H1 (cell line): ENCODE data around the gene CD47. TPM values are rescaled to one million over a fixed set of nuclear protein-coding genes. Genes with fewer than 3 reads are reported as not detected.

Source experiments
- CTCF ChIA-PET: fragments of 300-600 bp; sonication (Branson Sonifier 250); formaldehyde crosslinking; loops from one replicate; lab custom pipeline; 2021; ENCODE audit not compliant: partially characterized antibody; lab: Charles Lee
- POLR2A ChIA-PET: fragments of 300-600 bp; sonication (Branson Sonifier 250); formaldehyde crosslinking; loops from one replicate; lab custom pipeline; 2021; ENCODE audit warnings: inconsistent platforms; ENCODE audit not compliant: partially characterized antibody; lab: Charles Lee
- DNase-seq, 2 experiments: peaks; one replicate each; pipeline versions ENCODE4 v3.0.0 to v3.0.0-alpha.2; 2010 to 2022; ENCODE audit warnings: low spot score in 2 of 2, low read depth in 1 of 2, mixed read lengths in 1 of 2
- FAIRE-seq: peaks from 2 replicates; lab custom pipeline; 2011; peaks lifted over from hg19 to GRCh38; lab: Jason Lieb, UNC
- H2AFZ ChIP-seq: 2 replicates; pipeline ENCODE4 v1.8.1; 2012; ENCODE audit warnings: low read length, inconsistent platforms
- H2AK5ac ChIP-seq: 2 replicates; pipeline ENCODE4 v1.6.1; 2013; ENCODE audit warnings: low read depth, low read length
- H2BK120ac ChIP-seq: replicated peaks from 2 replicates; pipeline ENCODE3; 2013; ENCODE audit warnings: low read depth, low read length, inconsistent platforms
- H2BK12ac ChIP-seq: 2 replicates; pipeline ENCODE4 v1.6.1; 2013; ENCODE audit warnings: low read depth, low read length
- H2BK15ac ChIP-seq: 2 replicates; pipeline ENCODE4 v1.6.1; 2013; ENCODE audit warnings: low read length
- H2BK20ac ChIP-seq: 2 replicates; pipeline ENCODE4 v1.6.1; 2013; ENCODE audit warnings: low read length
- H2BK5ac ChIP-seq: 2 replicates; pipeline ENCODE4 v1.6.1; 2013; ENCODE audit warnings: low read depth, low read length
- H3K14ac ChIP-seq: 2 replicates; pipeline ENCODE4 v1.6.1; 2013; ENCODE audit warnings: inconsistent platforms; ENCODE audit not compliant: insufficient read length
- H3K18ac ChIP-seq: 2 replicates; pipeline ENCODE4 v1.6.1; 2013; ENCODE audit warnings: low read length; ENCODE audit errors: extremely low read depth
- H3K23ac ChIP-seq: 2 replicates; pipeline ENCODE4 v1.6.1; 2013; ENCODE audit warnings: inconsistent platforms; ENCODE audit not compliant: insufficient read length
- H3K23me2 ChIP-seq: 2 replicates; pipeline ENCODE4 v1.6.1; 2013; ENCODE audit warnings: low read depth, low read length
- H3K27ac ChIP-seq: 2 replicates; pipeline ENCODE4 v1.6.1; 2011; ENCODE audit warnings: low read depth, low read length, inconsistent platforms
- H3K27me3 ChIP-seq, 4 experiments: replicated peaks in 1 of 4; 1 replicate in 1 of 4; 2 replicates in 3 of 4; pipeline versions ENCODE4 v1.6.1 to v1.8.1; 2011 to 2013; ENCODE audit warnings: low read length in 3 of 4, mild to moderate bottlenecking in 3 of 4, inconsistent platforms in 2 of 4, mixed read lengths in 2 of 4, moderate library complexity in 1 of 4; ENCODE audit not compliant: control insufficient read depth in 3 of 4, insufficient read depth in 3 of 4; ENCODE audit errors: extremely low read depth in 1 of 4
- H3K36me3 ChIP-seq, 4 experiments: 2 replicates each; pipeline versions ENCODE4 v1.6.1 to v1.8.1; 2011 to 2013; ENCODE audit warnings: mild to moderate bottlenecking in 4 of 4, low read length in 3 of 4, moderate library complexity in 2 of 4, control low read depth in 1 of 4, inconsistent platforms in 1 of 4; ENCODE audit not compliant: insufficient read depth in 4 of 4, control insufficient read depth in 2 of 4
- H3K4ac ChIP-seq: replicated peaks from 2 replicates; pipeline ENCODE3; 2013; ENCODE audit warnings: low read length, low read depth, mixed read lengths, inconsistent platforms; ENCODE audit not compliant: insufficient read length
- H3K4me1 ChIP-seq, 4 experiments: replicated peaks in 1 of 4; 1 replicate in 1 of 4; 2 replicates in 3 of 4; pipeline versions ENCODE4 v1.6.1 to v1.8.1; 2011 to 2013; ENCODE audit warnings: low read length in 3 of 4, inconsistent platforms in 2 of 4, mixed read lengths in 1 of 4; ENCODE audit not compliant: insufficient read depth in 4 of 4, control insufficient read depth in 3 of 4
- H3K4me2 ChIP-seq, 2 experiments: 2 replicates each; pipeline versions ENCODE4 v1.6.1 to v1.8.1; 2011 to 2013; ENCODE audit warnings: low read depth in 2 of 2, low read length in 2 of 2, control low read depth in 1 of 2, inconsistent platforms in 1 of 2, mild to moderate bottlenecking in 1 of 2; ENCODE audit not compliant: insufficient read depth in 1 of 2
- H3K4me3 ChIP-seq, 4 experiments: fragments of 200-600, 300-600 bp in 1 of 4; sonication (generic), shearing (Covaris generic), sonication (Bioruptor Twin) in 1 of 4; 2 replicates each; pipeline versions ENCODE4 v1.5.1 to v1.8.1; 2011 to 2016; ENCODE audit warnings: low read length in 4 of 4, low read depth in 3 of 4, control low read depth in 2 of 4, inconsistent platforms in 2 of 4, mild to moderate bottlenecking in 2 of 4, mixed read lengths in 1 of 4, moderate library complexity in 1 of 4; ENCODE audit not compliant: insufficient read depth in 2 of 4; ENCODE audit errors: extremely low read depth in 1 of 4
- H3K56ac ChIP-seq: replicated peaks from 2 replicates; pipeline ENCODE3; 2013; ENCODE audit warnings: low read depth, mild to moderate bottlenecking, mixed read lengths, low read length, inconsistent platforms; ENCODE audit not compliant: insufficient read length
- H3K79me1 ChIP-seq: 2 replicates; pipeline ENCODE4 v1.6.1; 2013; ENCODE audit warnings: low read depth, low read length, control low read depth
- H3K79me2 ChIP-seq, 2 experiments: 2 replicates each; pipeline versions ENCODE4 v1.6.1 to v1.8.1; 2012 to 2013; ENCODE audit warnings: low read length in 2 of 2, mild to moderate bottlenecking in 2 of 2, inconsistent platforms in 1 of 2; ENCODE audit not compliant: insufficient read depth in 2 of 2, control insufficient read depth in 1 of 2
- H3K9ac ChIP-seq, 4 experiments: replicated peaks in 1 of 4; 1 replicate in 1 of 4; 2 replicates in 3 of 4; pipeline versions ENCODE4 v1.6.1 to v1.8.1; 2011 to 2013; ENCODE audit warnings: low read depth in 3 of 4, low read length in 3 of 4, control low read depth in 2 of 4, mild to moderate bottlenecking in 2 of 4, moderate library complexity in 2 of 4, inconsistent platforms in 1 of 4; ENCODE audit errors: extremely low read depth in 1 of 4
- H3K9me3 ChIP-seq, 2 experiments: 2 replicates each; pipeline versions ENCODE4 v1.6.1 to v1.8.1; 2012 to 2013; ENCODE audit warnings: mild to moderate bottlenecking in 2 of 2, moderate library complexity in 2 of 2, control low read depth in 1 of 2, inconsistent platforms in 1 of 2, low read depth in 1 of 2, low read length in 1 of 2, mixed read lengths in 1 of 2; ENCODE audit not compliant: insufficient read depth in 2 of 2
- H4K20me1 ChIP-seq, 2 experiments: replicated peaks in 1 of 2; 2 replicates each; pipeline versions ENCODE3 to v1.8.1; 2011 to 2013; ENCODE audit warnings: inconsistent platforms in 2 of 2, low read length in 2 of 2, mild to moderate bottlenecking in 1 of 2; ENCODE audit not compliant: insufficient read depth in 2 of 2, control insufficient read depth in 1 of 2
- H4K5ac ChIP-seq: 2 replicates; pipeline ENCODE4 v1.6.1; 2013; ENCODE audit warnings: low read length, low read depth, mixed read lengths, inconsistent platforms; ENCODE audit not compliant: insufficient read length
- H4K8ac ChIP-seq: 2 replicates; pipeline ENCODE4 v1.8.0; 2013; ENCODE audit warnings: mild to moderate bottlenecking, moderate library complexity, low read length, inconsistent platforms; ENCODE audit not compliant: insufficient read depth; ENCODE audit errors: extremely low read depth
- H4K91ac ChIP-seq: replicated peaks from 2 replicates; pipeline ENCODE3; 2013; ENCODE audit warnings: low read length, mixed read lengths, inconsistent platforms; ENCODE audit not compliant: insufficient read length
- CBX5 ChIP-seq: fragments of 300-800, 300-1000 bp; sonication (generic); IDR thresholded peaks from 2 replicates; pipeline ENCODE4 v1.7.1; 2016; ENCODE audit warnings: antibody characterized with exemption, low read length, low read depth
- CEBPB ChIP-seq: IDR thresholded peaks from 2 replicates; pipeline ENCODE4 v1.6.1; 2012; ENCODE audit warnings: low read depth, low read length
- CTBP2 ChIP-seq: IDR thresholded peaks from 2 replicates; pipeline ENCODE4 v1.7.0; 2011; ENCODE audit warnings: borderline replicate concordance, mild to moderate bottlenecking, moderate library complexity, mixed read lengths, low read length; ENCODE audit not compliant: insufficient read depth, insufficient read length
- JUN ChIP-seq: IDR thresholded peaks from 2 replicates; pipeline ENCODE4 v1.6.1; 2011; ENCODE audit warnings: low read depth, mild to moderate bottlenecking, improper control_type of control experiment, low read length
- JUND ChIP-seq: IDR thresholded peaks from 2 replicates; pipeline ENCODE4 v1.6.1; 2011; ENCODE audit warnings: mild to moderate bottlenecking, improper control_type of control experiment, low read length
- NANOG ChIP-seq: IDR thresholded peaks from 2 replicates; pipeline ENCODE4 v1.6.1; 2011; ENCODE audit warnings: low read length, low read depth, mild to moderate bottlenecking, inconsistent platforms; ENCODE audit not compliant: insufficient read depth, poor library complexity, severe bottlenecking
- NRF1 ChIP-seq: IDR thresholded peaks from 2 replicates; pipeline ENCODE4 v1.6.1; 2011; ENCODE audit warnings: mild to moderate bottlenecking, low read depth, low read length, improper control_type of control experiment
- POU5F1 ChIP-seq: IDR thresholded peaks from 2 replicates; pipeline ENCODE4 v1.6.1; 2011; ENCODE audit warnings: low read depth, mild to moderate bottlenecking, low read length, moderate library complexity
- RFX5 ChIP-seq: IDR thresholded peaks from 2 replicates; pipeline ENCODE4 v1.6.1; 2011; ENCODE audit warnings: low read depth, low read length, improper control_type of control experiment, borderline replicate concordance
- SP1 ChIP-seq: IDR thresholded peaks from 2 replicates; pipeline ENCODE4 v1.6.1; 2011; ENCODE audit warnings: low read depth, low read length
- SP2 ChIP-seq: IDR thresholded peaks from 2 replicates; pipeline ENCODE4 v1.6.1; 2012; ENCODE audit warnings: mild to moderate bottlenecking, low read length, inconsistent platforms
- SP4 ChIP-seq: IDR thresholded peaks from 2 replicates; pipeline ENCODE4 v1.6.1; 2012; ENCODE audit warnings: low read length, inconsistent platforms
- WGBS, 2 experiments: shearing (Covaris generic) in 1 of 2; methylation state at CpG; one replicate each; pipeline versions ENCODE4 v1.1.6 to v1.1.7; 2013 to 2015; ENCODE audit warnings: low lambda C conversion rate in 2 of 2, mixed read lengths in 2 of 2, inconsistent platforms in 1 of 2, low coverage in 1 of 2, missing lambda C conversion rate in 1 of 2; ENCODE audit not compliant: insufficient replicate concordance in 2 of 2, insufficient coverage in 1 of 2, insufficient read length in 1 of 2; ENCODE audit errors: extremely low coverage in 1 of 2, missing lambda C conversion rate in 1 of 2; 5-methylcytosine and 5-hydroxymethylcytosine counted together
- polyA plus RNA-seq, 7 experiments: library from polyadenylated mRNA; depleted of rRNA in 3 of 7; stranded (reverse) in 5 of 7; unstranded in 2 of 7; fragments of >200 nt in 5 of 7; fragments of 200-250 nt in 2 of 7; gene quantifications; 1 replicate in 5 of 7; 2 replicates in 1 of 7; 4 replicates in 1 of 7; pipeline versions ENCODE4 v1.2.1 to v1.2.3, GENCODE V29; 2011 to 2013; ENCODE audit warnings: missing spikeins in 2 of 7, mixed read lengths in 2 of 7
- total RNA-seq: library from RNA; stranded (reverse); fragmentation: NEBNext Ultra II Directional; extraction: Animal tissue kit (Norgen Biotek cat#: 25700); gene quantifications from 2 replicates; pipeline ENCODE4 v1.2.1, GENCODE V29; 2021
- TF ChIP-seq, protein P1 (sequence below), 3 experiments: IDR thresholded peaks; 1 replicate in 2 of 3; 2 replicates in 1 of 3; pipeline versions ENCODE4 v1.5.1 to v1.6.1; 2011; ENCODE audit warnings: low read length in 3 of 3, mild to moderate bottlenecking in 3 of 3, inconsistent platforms in 2 of 3, low read depth in 1 of 3, moderate library complexity in 1 of 3; ENCODE audit not compliant: insufficient read depth in 1 of 3; ENCODE audit errors: control extremely low read depth in 1 of 3

The CD47 gene
- total and polyA plus RNA-seq, 2 of the 8 experiments (the other 6 are each of a cell fraction or from before 2014, with no cell fraction given): 14.4 to 19.3 TPM

DNA sequence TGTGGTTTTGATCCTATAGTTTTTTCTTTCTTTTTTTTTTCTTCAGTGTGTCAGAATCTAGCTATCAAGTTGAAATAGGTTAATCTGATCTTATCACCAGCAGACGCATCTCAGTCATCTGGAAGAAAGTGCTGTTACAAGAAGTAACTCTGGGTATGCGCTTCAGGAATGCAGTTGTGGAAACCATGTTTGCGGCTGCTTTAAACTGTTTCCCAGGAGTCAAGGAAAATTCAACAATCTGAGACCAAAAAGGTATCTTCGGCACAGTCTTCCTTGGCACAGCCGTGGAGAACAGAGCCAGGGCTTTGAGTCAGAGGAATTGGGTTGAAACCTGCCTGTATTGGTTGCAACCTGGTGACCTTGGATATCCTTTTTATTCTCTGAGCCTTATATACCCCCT lies 59.9 kb downstream of the CD47 start:
- Histone ChIP-seq H4K20me1 (no peaks in the 10 kb centered on the region), H3K36me3 (no peaks in the 10 kb centered on the region), H3K23ac (no peak overlapping the region), H3K79me1 (no peaks in the 10 kb centered on the region), H2AFZ (no peak overlapping the region), H3K79me2 (no peaks in the 10 kb centered on the region), H4K91ac (no peak overlapping the region), H3K4me2 (no peak overlapping the region), H3K4me3 (no peak overlapping the region), H3K27ac (no peak overlapping the region), H2BK120ac (no peak overlapping the region), H4K8ac (no peak overlapping the region), H3K14ac (no peak overlapping the region), H2AK5ac (no peak overlapping the region), H2BK15ac (no peak overlapping the region), H3K18ac (no peak overlapping the region), H2BK20ac (no peak overlapping the region), H3K9me3 (peaks cover 4 to 8% of the 10 kb centered on the region in 2 experiments; a peak in 1 of 4 replicates), H3K56ac (no peak overlapping the region), H3K4me1 (no peaks in the 10 kb centered on the region; a peak in 2 of 7 replicates), H4K5ac (no peak overlapping the region), H2BK12ac (no peak overlapping the region), H3K4ac (no peak overlapping the region), H3K9ac (no peak overlapping the region), H2BK5ac (no peak overlapping the region), H3K27me3 (no peaks in the 10 kb centered on the region), H3K23me2 (no peaks in the 10 kb centered on the region)
- POLR2A ChIA-PET: no interaction called here
- CTCF ChIA-PET: interaction anchor here (0.7 to 1.6 kb wide), 2 partner anchors 29 to 70 kb away, joined by 3 to 5 read pairs; no protein-coding TSS in a partner anchor
- no peak for DNase-seq
- WGBS, 2 experiments: 97% methylated on average over 5 of the region's 5 CpGs; no CpG with 5 or more reads in 1 of the 2 experiments
- no peak for FAIRE-seq
- TF ChIP-seq SP4 (no peak), CBX5 (no peak), NRF1 (no peak), JUN (no peak), POU5F1 (no peak), CTBP2 (no peak), CEBPB (no peak), SP1 (no peak), RFX5 (no peak), SP2 (no peak), JUND (no peak), NANOG (no peak)
- TF ChIP-seq, protein P1, sequence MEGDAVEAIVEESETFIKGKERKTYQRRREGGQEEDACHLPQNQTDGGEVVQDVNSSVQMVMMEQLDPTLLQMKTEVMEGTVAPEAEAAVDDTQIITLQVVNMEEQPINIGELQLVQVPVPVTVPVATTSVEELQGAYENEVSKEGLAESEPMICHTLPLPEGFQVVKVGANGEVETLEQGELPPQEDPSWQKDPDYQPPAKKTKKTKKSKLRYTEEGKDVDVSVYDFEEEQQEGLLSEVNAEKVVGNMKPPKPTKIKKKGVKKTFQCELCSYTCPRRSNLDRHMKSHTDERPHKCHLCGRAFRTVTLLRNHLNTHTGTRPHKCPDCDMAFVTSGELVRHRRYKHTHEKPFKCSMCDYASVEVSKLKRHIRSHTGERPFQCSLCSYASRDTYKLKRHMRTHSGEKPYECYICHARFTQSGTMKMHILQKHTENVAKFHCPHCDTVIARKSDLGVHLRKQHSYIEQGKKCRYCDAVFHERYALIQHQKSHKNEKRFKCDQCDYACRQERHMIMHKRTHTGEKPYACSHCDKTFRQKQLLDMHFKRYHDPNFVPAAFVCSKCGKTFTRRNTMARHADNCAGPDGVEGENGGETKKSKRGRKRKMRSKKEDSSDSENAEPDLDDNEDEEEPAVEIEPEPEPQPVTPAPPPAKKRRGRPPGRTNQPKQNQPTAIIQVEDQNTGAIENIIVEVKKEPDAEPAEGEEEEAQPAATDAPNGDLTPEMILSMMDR (IDR thresholded peaks at IDR 0.05; ENCODE audit: control extremely low read depth in 1 of 3, insufficient read depth in 1 of 3, low read depth in 1 of 3, low read length in 3 of 3): no peak
